K562 (cell line): ENCODE data around the gene RPS19BP1. TPM values are rescaled to one million over a fixed set of nuclear protein-coding genes. Genes with fewer than 3 reads are reported as not detected.
A peak's percentile ranks its signal among the peaks of the same experiment; 100 is the strongest.

ENCODE experiments used
- BRCA1 ChIP-seq, 2 experiments: fragments of 450-650 bp in 1 of 2; sonication (generic) in 1 of 2; formaldehyde crosslinking in 1 of 2; IDR thresholded peaks; 2 replicates each; pipeline versions ENCODE4 v1.5.0 to v1.6.1; 2017 to 2020; ENCODE audit warnings: mild to moderate bottlenecking in 1 of 2, missing genetic modification reagents in 1 of 2
- DLX4 ChIP-seq: fragments of 250-450 bp; sonication (Bioruptor Pico); IDR thresholded peaks from 2 replicates; pipeline ENCODE4 v1.6.1; 2021; ENCODE audit warnings: mild to moderate bottlenecking
- ELK1 ChIP-seq: sonication (generic); formaldehyde crosslinking; IDR thresholded peaks from 2 replicates; pipeline ENCODE4 v1.8.1; 2022; ENCODE audit warnings: missing genetic modification reagents
- ESRRB ChIP-seq: fragments of 250-450 bp; sonication (Bioruptor Pico); IDR thresholded peaks from 2 replicates; pipeline ENCODE4 v1.5.0; 2020; ENCODE audit warnings: mild to moderate bottlenecking, moderate library complexity, borderline replicate concordance
- FOXA1 ChIP-seq: fragments of 450-650 bp; IDR thresholded peaks from 2 replicates; pipeline ENCODE4 v1.6.1; 2016; ENCODE audit warnings: mild to moderate bottlenecking, borderline replicate concordance
- FUS ChIP-seq: fragments of 200-400 bp; formaldehyde crosslinking; optimal IDR thresholded peaks from 2 replicates; pipeline ENCODE3; 2017; ENCODE audit warnings: low read depth, low read length
- HBP1 ChIP-seq: fragments of 450-650 bp; formaldehyde crosslinking; IDR thresholded peaks from 2 replicates; pipeline ENCODE4 v1.4.0; 2022; ENCODE audit warnings: missing genetic modification characterization
- HMBOX1 ChIP-seq: sonication (generic); IDR thresholded peaks from 2 replicates; pipeline ENCODE4 v1.6.1; 2016
- LCOR ChIP-seq: sonication (generic); formaldehyde crosslinking; IDR thresholded peaks from 2 replicates; pipeline ENCODE4 v1.8.0; 2022; ENCODE audit warnings: mild to moderate bottlenecking, missing genetic modification reagents
- MAZ ChIP-seq, 2 experiments: fragments of 450-650 bp in 1 of 2; sonication (generic) in 1 of 2; formaldehyde crosslinking; IDR thresholded peaks in 1 of 2; conservative IDR thresholded peaks in 1 of 2; 2 replicates each; pipeline versions ENCODE4 v1.4.0 to v1.5.0; 2020; ENCODE audit warnings: mild to moderate bottlenecking in 1 of 2, missing genetic modification reagents in 1 of 2
- MBD2 ChIP-seq: sonication (generic); IDR thresholded peaks from 2 replicates; pipeline ENCODE4 v1.6.1; 2016; ENCODE audit warnings: low read depth, borderline replicate concordance
- NCOA6 ChIP-seq: fragments of 450-650 bp; IDR thresholded peaks from 2 replicates; pipeline ENCODE4 v1.6.1; 2017; ENCODE audit warnings: mild to moderate bottlenecking
- PCBP1 ChIP-seq: fragments of 200-400 bp; formaldehyde crosslinking; IDR thresholded peaks from 2 replicates; pipeline ENCODE4 v1.6.1; 2018; ENCODE audit warnings: mild to moderate bottlenecking, low read depth, low read length; ENCODE audit not compliant: poor library complexity, severe bottlenecking
- SMC3 ChIP-seq: conservative IDR thresholded peaks from 2 replicates; pipeline ENCODE4 v1.6.1; 2011; ENCODE audit warnings: low read depth, low read length, improper control_type of control experiment; ENCODE audit not compliant: insufficient read depth
- STAT5A ChIP-seq: IDR thresholded peaks from 2 replicates; pipeline ENCODE4 v1.6.1; 2012; ENCODE audit warnings: low read length, inconsistent platforms, borderline replicate concordance
- TCF7 ChIP-seq: sonication (generic); IDR thresholded peaks from 2 replicates; pipeline ENCODE4 v1.6.1; 2016; ENCODE audit warnings: antibody characterized with exemption, borderline replicate concordance
- TRIM24 ChIP-seq, 2 experiments: fragments of 450-650 bp; IDR thresholded peaks; 2 replicates each; pipeline ENCODE4 v1.6.1; 2016
- USF1 ChIP-seq: sonication (generic); formaldehyde crosslinking; IDR thresholded peaks from 2 replicates; pipeline ENCODE4 v1.9.0; 2022; ENCODE audit warnings: mild to moderate bottlenecking, missing genetic modification reagents
- ZFP36 ChIP-seq: fragments of 150-350 bp; IDR thresholded peaks from 2 replicates; pipeline ENCODE4 v1.6.1; 2018; ENCODE audit warnings: low read length, low read depth; ENCODE audit not compliant: partially characterized antibody
- ZNF398 ChIP-seq: fragments of 250-450 bp; sonication (Bioruptor Pico); IDR thresholded peaks from 2 replicates; pipeline ENCODE4 v1.8.0; 2021; ENCODE audit warnings: moderate library complexity, mild to moderate bottlenecking, inconsistent platforms
- ZNF707 ChIP-seq: fragments of 250-450 bp; sonication (Bioruptor Pico); conservative IDR thresholded peaks from 2 replicates; pipeline ENCODE4 v1.8.0; 2022; ENCODE audit warnings: inconsistent platforms, mild to moderate bottlenecking, moderate library complexity
- polyA plus RNA-seq, 8 experiments: library from polyadenylated mRNA; depleted of rRNA in 4 of 8; stranded (reverse) in 5 of 8; unstranded in 3 of 8; fragments of >200 nt; fragmentation: Nextera tagmentation in 2 of 8; fragmentation: Illumina TruSeq in 1 of 8; extraction: Ambion mirVana in 2 of 8; extraction: Trizol in 1 of 8; gene quantifications; 2 replicates each; pipeline versions ENCODE4 v1.2.1 to v1.2.3, GENCODE V29; 2011 to 2014; ENCODE audit warnings: inconsistent platforms in 1 of 8, missing spikeins in 1 of 8
- total RNA-seq, 7 experiments: library from RNA; depleted of rRNA in 6 of 7; stranded (reverse); fragments of >200 nt in 6 of 7; fragmentation: Illumina TruSeq in 2 of 7; extraction: Trizol in 2 of 7; gene quantifications; 2 replicates each; pipeline versions ENCODE4 v1.2.1 to v1.2.3, GENCODE V29; 2011 to 2021; ENCODE audit warnings: low replicate concordance in 1 of 7

Gene RPS19BP1
- total and polyA plus RNA-seq, 9 of the 15 experiments (the other 6 are each of a cell fraction or from before 2014, with no cell fraction given), result 3.0 to 223 (median 84.3) TPM

- TF ChIP-seq ESRRB (CRISPR knock-in tag), result no peak
- no peak for TF ChIP-seq ZNF398 (CRISPR knock-in tag)
- TF ChIP-seq USF1 (CRISPR knock-in tag), result no peak
- TF ChIP-seq NCOA6, result no peak
- TF ChIP-seq SMC3, result peak; percentile 97
- no peak; the same call in 1 of the 2 replicates for TF ChIP-seq STAT5A
- no peak for TF ChIP-seq FOXA1
- peak in 1 of 2 experiments; percentile 45; a peak in 1 of 4 replicates for TF ChIP-seq MAZ (CRISPR knock-in tag; conservative IDR thresholded peaks at IDR 0.05 in 1 of 2, IDR thresholded peaks at IDR 0.05 in 1 of 2)
- no peak for TF ChIP-seq DLX4 (CRISPR knock-in tag)
- no peak for TF ChIP-seq TRIM24 (IDR thresholded peaks at IDR 0.05)
- no peak for TF ChIP-seq ELK1 (CRISPR knock-in tag)
- TF ChIP-seq BRCA1 (IDR thresholded peaks at IDR 0.05), result no peak
- TF ChIP-seq BRCA1 (CRISPR knock-in tag; IDR thresholded peaks at IDR 0.05), result no peak
- TF ChIP-seq HMBOX1, result no peak
- TF ChIP-seq ZFP36, result no peak
- TF ChIP-seq HBP1 (CRISPR knock-in tag), result no peak
- TF ChIP-seq TCF7, result peak; percentile 68; the same call in 1 of the 2 replicates
- TF ChIP-seq MBD2, result no peak
- peak; percentile 48 for TF ChIP-seq PCBP1
- TF ChIP-seq FUS, result no peak
- TF ChIP-seq ZNF707, result no peak
- TF ChIP-seq LCOR (CRISPR knock-in tag), result no peak
Observed at GRCh38 chr22:39528681-39529486, 3.7 kb downstream of the RPS19BP1 start (continued).
